ENCODE measurements around the gene ACTL7B. TPM values are rescaled to one million over a fixed set of nuclear protein-coding genes. Genes with fewer than 3 reads are reported as not detected.
"Not testable (repeated sequence)": the region's sequence is repeated elsewhere in the genome, so short reads cannot be mapped to it uniquely, and the experiment has no call there.

The ACTL7B gene
- total RNA-seq, 1 experiment from 2014 or later: not detected

DNA sequence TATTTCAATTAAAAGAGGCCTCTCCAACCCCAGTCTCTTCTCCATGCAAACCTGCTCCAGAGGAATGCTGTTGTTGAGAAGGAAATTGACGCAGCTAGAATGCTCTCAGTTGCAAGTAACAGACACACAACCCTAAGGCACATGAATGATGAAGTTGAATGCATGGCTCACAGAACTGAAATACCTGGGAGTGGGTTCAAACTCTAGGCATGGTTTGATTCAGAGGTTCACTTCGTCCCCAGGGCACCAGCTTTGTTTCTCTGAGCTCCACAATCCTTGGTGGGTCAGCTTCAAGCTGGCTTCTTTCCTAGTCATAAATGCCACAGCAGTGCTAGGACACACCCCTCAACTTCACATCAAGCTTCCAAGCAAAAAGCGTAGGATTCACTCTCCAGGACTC is 4.6 kb downstream of the ACTL7B start:
- H3K9me3 ChIP-seq (ENCODE audit: insufficient read depth, low read depth): no peaks in the 10 kb centered on the region
- H3K4me3 ChIP-seq: no peak overlapping the region
- H4K20me1 ChIP-seq (ENCODE audit: insufficient read depth): no peaks in the 10 kb centered on the region
- intact Hi-C loops (cut with micrococcal nuclease; ENCODE audit: unreplicated experiment): no loop called here
- no peaks in the 10 kb centered on the region for H3F3A ChIP-seq (ENCODE audit: insufficient read depth, low read depth)
- H3K9me2 ChIP-seq (ENCODE audit: insufficient read depth): no peaks in the 10 kb centered on the region
- POLR2A ChIA-PET (ENCODE audit: unreplicated experiment): no interaction called here
- H3K4me1 ChIP-seq (replicated peaks; ENCODE audit: insufficient read depth): no peaks in the 10 kb centered on the region; the same call in 1 of the 2 replicates
- BruUV-seq (replicated peaks): no TSS peak
- CTCF ChIA-PET: no interaction called here
- H3K27ac ChIP-seq: no peak overlapping the region
- no peak overlapping the region for H2AFZ ChIP-seq
- H3K4me2 ChIP-seq: no peak overlapping the region
- DNase-seq: no peak
- no peaks in the 10 kb centered on the region for H3K36me3 ChIP-seq (ENCODE audit: low read depth)
- no peak for TF ChIP-seq EZH2 (IDR thresholded peaks at IDR 0.05; ENCODE audit: low read depth)
- TF ChIP-seq, protein P1, sequence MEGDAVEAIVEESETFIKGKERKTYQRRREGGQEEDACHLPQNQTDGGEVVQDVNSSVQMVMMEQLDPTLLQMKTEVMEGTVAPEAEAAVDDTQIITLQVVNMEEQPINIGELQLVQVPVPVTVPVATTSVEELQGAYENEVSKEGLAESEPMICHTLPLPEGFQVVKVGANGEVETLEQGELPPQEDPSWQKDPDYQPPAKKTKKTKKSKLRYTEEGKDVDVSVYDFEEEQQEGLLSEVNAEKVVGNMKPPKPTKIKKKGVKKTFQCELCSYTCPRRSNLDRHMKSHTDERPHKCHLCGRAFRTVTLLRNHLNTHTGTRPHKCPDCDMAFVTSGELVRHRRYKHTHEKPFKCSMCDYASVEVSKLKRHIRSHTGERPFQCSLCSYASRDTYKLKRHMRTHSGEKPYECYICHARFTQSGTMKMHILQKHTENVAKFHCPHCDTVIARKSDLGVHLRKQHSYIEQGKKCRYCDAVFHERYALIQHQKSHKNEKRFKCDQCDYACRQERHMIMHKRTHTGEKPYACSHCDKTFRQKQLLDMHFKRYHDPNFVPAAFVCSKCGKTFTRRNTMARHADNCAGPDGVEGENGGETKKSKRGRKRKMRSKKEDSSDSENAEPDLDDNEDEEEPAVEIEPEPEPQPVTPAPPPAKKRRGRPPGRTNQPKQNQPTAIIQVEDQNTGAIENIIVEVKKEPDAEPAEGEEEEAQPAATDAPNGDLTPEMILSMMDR (conservative IDR thresholded peaks at IDR 0.05): no peak
- H3K79me2 ChIP-seq (ENCODE audit: low read depth): no peaks in the 10 kb centered on the region
- H3K27me3 ChIP-seq (ENCODE audit: insufficient read depth, low read depth): no peaks in the 10 kb centered on the region

DNA sequence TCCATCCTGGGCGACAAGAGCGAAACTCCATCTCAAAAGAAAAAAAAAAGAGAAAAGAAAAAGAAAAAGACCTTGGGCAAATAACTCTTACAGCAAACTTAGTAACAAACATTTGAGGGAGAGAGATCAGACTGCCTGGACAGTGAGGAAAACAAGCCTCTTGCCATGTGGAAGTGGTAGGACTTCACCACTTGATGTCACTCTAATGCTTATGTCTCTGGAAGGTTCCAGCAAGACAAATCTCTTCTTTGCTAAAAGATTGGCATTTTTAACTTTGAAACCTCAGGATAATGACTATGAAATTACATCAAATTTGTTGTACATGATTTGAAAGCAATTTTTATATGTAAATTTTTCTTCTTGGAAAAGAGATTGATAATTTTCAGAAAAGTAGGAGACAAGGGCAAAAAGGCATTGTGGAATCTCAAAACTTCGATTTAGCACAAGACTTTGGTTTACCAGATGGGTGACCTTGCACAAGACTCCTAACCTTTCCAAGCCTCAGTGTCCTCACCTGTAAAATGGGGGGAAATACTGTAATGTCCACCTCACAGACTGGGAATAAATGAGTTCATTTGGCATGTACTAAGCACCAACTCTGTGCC is 5.4 kb downstream of the ACTL7B start:
- ChIA-PET POLR2A (ENCODE audit: unreplicated experiment) (no interaction called here), CTCF (no interaction called here)
- H3K27ac ChIP-seq: no peak overlapping the region
- no peaks in the 10 kb centered on the region for H4K20me1 ChIP-seq (ENCODE audit: insufficient read depth)
- H3K79me2 ChIP-seq (ENCODE audit: low read depth): no peaks in the 10 kb centered on the region
- H2AFZ ChIP-seq: no peak overlapping the region
- no peaks in the 10 kb centered on the region for H3K27me3 ChIP-seq (ENCODE audit: insufficient read depth, low read depth)
- H3K36me3 ChIP-seq (ENCODE audit: low read depth): no peaks in the 10 kb centered on the region
- TF ChIP-seq, protein P1 (conservative IDR thresholded peaks at IDR 0.05): peak; percentile 48; the same call in 1 of the 2 replicates
- no peak for TF ChIP-seq EZH2 (IDR thresholded peaks at IDR 0.05; ENCODE audit: low read depth)
- no peaks in the 10 kb centered on the region for H3K9me2 ChIP-seq (ENCODE audit: insufficient read depth)
- no TSS peak for BruUV-seq (replicated peaks)
- no peaks in the 10 kb centered on the region for H3K9me3 ChIP-seq (ENCODE audit: insufficient read depth, low read depth)
- no peaks in the 10 kb centered on the region for H3F3A ChIP-seq (ENCODE audit: insufficient read depth, low read depth)
- no peak for DNase-seq
- H3K4me2 ChIP-seq: no peak overlapping the region
- no peak overlapping the region for H3K4me3 ChIP-seq
- no peaks in the 10 kb centered on the region; the same call in 1 of the 2 replicates for H3K4me1 ChIP-seq (replicated peaks; ENCODE audit: insufficient read depth)
- intact Hi-C loops (cut with micrococcal nuclease; ENCODE audit: unreplicated experiment): no loop called here

- H3K27me3 ChIP-seq (ENCODE audit: insufficient read depth, low read depth); H4K20me1 ChIP-seq (ENCODE audit: insufficient read depth); H3K4me1 ChIP-seq (replicated peaks; ENCODE audit: insufficient read depth); BruUV-seq (replicated peaks); H3K9me2 ChIP-seq (ENCODE audit: insufficient read depth); POLR2A ChIA-PET (ENCODE audit: unreplicated experiment); H3K4me3 ChIP-seq; H3F3A ChIP-seq (ENCODE audit: insufficient read depth, low read depth); H3K9me3 ChIP-seq (ENCODE audit: insufficient read depth, low read depth); H3K79me2 ChIP-seq (ENCODE audit: low read depth); DNase-seq; H3K36me3 ChIP-seq (ENCODE audit: low read depth); H2AFZ ChIP-seq; intact Hi-C loops (cut with micrococcal nuclease; ENCODE audit: unreplicated experiment); CTCF ChIA-PET; H3K4me2 ChIP-seq; H3K27ac ChIP-seq: not testable (repeated sequence)
Observed at GRCh38 chr9:108848296-108848695, 7.5 kb downstream of the ACTL7B start.

- ChIA-PET CTCF (no interaction called here), POLR2A (ENCODE audit: unreplicated experiment) (no interaction called here)
- no peaks in the 10 kb centered on the region; the same call in 1 of the 2 replicates for H3K9me3 ChIP-seq (ENCODE audit: insufficient read depth, low read depth)
- no peaks in the 10 kb centered on the region for H3F3A ChIP-seq (ENCODE audit: insufficient read depth, low read depth)
- intact Hi-C loops (cut with micrococcal nuclease; ENCODE audit: unreplicated experiment): no loop called here
- H3K4me3 ChIP-seq: no peak overlapping the region
- H2AFZ ChIP-seq: no peak overlapping the region
- H3K9me2 ChIP-seq (ENCODE audit: insufficient read depth): no peaks in the 10 kb centered on the region
- H3K27me3 ChIP-seq (ENCODE audit: insufficient read depth, low read depth): no peaks in the 10 kb centered on the region
- no peak for DNase-seq
- no peak overlapping the region for H3K4me2 ChIP-seq
- H3K36me3 ChIP-seq (ENCODE audit: low read depth): no peaks in the 10 kb centered on the region
- H3K4me1 ChIP-seq (replicated peaks; ENCODE audit: insufficient read depth): no peaks in the 10 kb centered on the region
- BruUV-seq (replicated peaks): no TSS peak
- no peaks in the 10 kb centered on the region for H4K20me1 ChIP-seq (ENCODE audit: insufficient read depth)
- TF ChIP-seq, protein P1 (conservative IDR thresholded peaks at IDR 0.05): no peak
- no peak for TF ChIP-seq EZH2 (IDR thresholded peaks at IDR 0.05; ENCODE audit: low read depth)
- no peaks in the 10 kb centered on the region for H3K79me2 ChIP-seq (ENCODE audit: low read depth)
- H3K27ac ChIP-seq: no peak overlapping the region
Observed at GRCh38 chr9:108845947-108846346, 9.8 kb downstream of the ACTL7B start.
